GM18951 (cell line): ENCODE measurements around the gene FSCN2.
A peak's percentile ranks its signal among the peaks of the same experiment; 100 is the strongest.

ENCODE experiments used
- POLR2A ChIP-seq: IDR thresholded peaks from 4 replicates; pipeline ENCODE4 v1.6.1; 2011; ENCODE audit warnings: mild to moderate bottlenecking; ENCODE audit not compliant: insufficient read length, insufficient read depth; ENCODE audit errors: extremely low read depth
- in situ Hi-C: fragments of 300-500 bp; cut with MboI; formaldehyde crosslinking; loops from one replicate; pipeline ENCODE4 v1.12.0; 2022; ENCODE audit warnings: low sequenced_read_pairs, mixed read lengths, inconsistent platforms; ENCODE audit not compliant: unreplicated experiment

FSCN2 gene

GRCh38 chr17:81551458-81552243 lies 23.5 kb downstream of the FSCN2 start:
- no peak for TF ChIP-seq POLR2A
- in situ Hi-C loops, result no loop called here

GRCh38 chr17:81552244-81553017 lies 24.3 kb downstream of the FSCN2 start, which contains the start of gene FAAP100:
FAAP100 (minus strand) TSS chr17:81552353; CDS start chr17:81552330, 23 bp downstream.
- peak; percentile 92 for TF ChIP-seq POLR2A
- in situ Hi-C loops, result no loop called here

GRCh38 chr17:81553018-81553615 lies 24.9 kb downstream of the FSCN2 start:
- peak; percentile 59 for TF ChIP-seq POLR2A
- in situ Hi-C loops, result no loop called here

- TF ChIP-seq POLR2A, result no peak
- in situ Hi-C loops, result no loop called here
Observed at GRCh38 chr17:81553616-81554181, 25.5 kb downstream of the FSCN2 start.

- in situ Hi-C loops, result no loop called here
Observed at GRCh38 chr17:81556175-81556691, 28.1 kb downstream of the FSCN2 start.

GRCh38 chr17:81556863-81557262 lies 28.7 kb downstream of the FSCN2 start:
- TF ChIP-seq POLR2A, result no peak
- in situ Hi-C loops, result no loop called here

More at GRCh38 chr17:81556175-81556691, 28.1 kb downstream of the FSCN2 start:
- no peak for TF ChIP-seq POLR2A

- in situ Hi-C loops, result no loop called here
Observed at GRCh38 chr17:81557276-81558114, 29.3 kb downstream of the FSCN2 start.

GRCh38 chr17:81558115-81558468 lies 29.9 kb downstream of the FSCN2 start:
- in situ Hi-C loops, result no loop called here
- TF ChIP-seq POLR2A, result no peak

More at GRCh38 chr17:81557276-81558114, 29.3 kb downstream of the FSCN2 start:
- peak; percentile 26 for TF ChIP-seq POLR2A

- in situ Hi-C loops, result no loop called here
- peak; percentile 6 for TF ChIP-seq POLR2A
Observed at GRCh38 chr17:81558941-81559806, 31.0 kb downstream of the FSCN2 start.

- no peak for TF ChIP-seq POLR2A
- in situ Hi-C loops, result no loop called here
Observed at GRCh38 chr17:81561494-81561885, 33.3 kb downstream of the FSCN2 start.

GRCh38 chr17:81563861-81564586 lies 35.8 kb downstream of the FSCN2 start:
- in situ Hi-C loops, result no loop called here
- TF ChIP-seq POLR2A, result no peak

GRCh38 chr17:81564778-81565177 lies 36.6 kb downstream of the FSCN2 start:
- in situ Hi-C loops, result no loop called here
- TF ChIP-seq POLR2A, result no peak
